Sigmoid colon (tissue), 3 donors: ENCODE measurements around the gene PPARA.

Source experiments
- POLR2A ChIP-seq, 2 donors: fragments of 450-650 bp; IDR thresholded peaks; one replicate each; pipeline ENCODE4 v1.6.1; 2016; ENCODE audit warnings: antibody characterized with exemption in 2 of 2, mild to moderate bottlenecking in 2 of 2, moderate library complexity in 2 of 2
- TF ChIP-seq, protein P1 (sequence below), 4 experiments: fragments of 450-650 bp in 3 of 4; fragments of 200-600 bp in 1 of 4; IDR thresholded peaks; one replicate each; pipeline ENCODE4 v1.5.1; 2016 to 2019; ENCODE audit warnings: antibody characterized with exemption in 4 of 4, mild to moderate bottlenecking in 3 of 4, moderate library complexity in 2 of 4

DNA sequence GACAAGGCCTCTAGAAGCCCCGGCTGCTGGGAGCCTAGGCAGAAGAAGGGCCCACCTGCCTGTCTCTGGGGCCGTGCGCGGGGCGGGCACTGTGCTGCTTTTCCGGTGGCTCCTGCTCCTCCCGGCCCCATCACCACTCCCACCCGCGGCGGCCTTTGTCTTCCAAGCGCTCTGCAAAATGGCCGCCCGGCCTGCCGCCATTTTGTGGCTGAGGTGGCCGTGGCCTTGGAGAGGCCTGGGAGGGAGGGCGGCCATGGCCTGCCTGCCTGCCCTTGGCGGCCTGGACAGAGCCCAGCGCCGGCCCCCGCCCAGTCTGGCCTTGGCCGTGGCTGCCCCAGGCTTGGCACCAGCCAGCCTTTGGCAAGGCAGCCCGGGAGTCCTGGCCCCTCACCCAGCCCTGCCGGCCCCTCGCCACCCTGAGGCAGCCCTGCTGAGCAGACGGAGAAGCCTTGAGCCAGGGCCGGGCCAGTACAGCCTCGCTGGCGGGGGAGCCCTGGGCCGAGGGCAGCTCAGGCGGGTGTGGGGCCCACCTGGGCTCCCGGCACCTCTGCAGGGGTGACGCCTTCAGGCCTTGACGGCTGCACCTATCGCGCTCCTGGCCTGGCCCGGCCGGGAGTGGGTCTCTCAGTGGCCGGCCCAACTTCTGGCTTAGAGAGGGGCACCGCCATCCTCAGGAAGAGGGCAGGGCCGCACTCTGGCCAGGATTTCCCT is 46.0 kb upstream of the PPARA start:
- TF ChIP-seq, protein P1, sequence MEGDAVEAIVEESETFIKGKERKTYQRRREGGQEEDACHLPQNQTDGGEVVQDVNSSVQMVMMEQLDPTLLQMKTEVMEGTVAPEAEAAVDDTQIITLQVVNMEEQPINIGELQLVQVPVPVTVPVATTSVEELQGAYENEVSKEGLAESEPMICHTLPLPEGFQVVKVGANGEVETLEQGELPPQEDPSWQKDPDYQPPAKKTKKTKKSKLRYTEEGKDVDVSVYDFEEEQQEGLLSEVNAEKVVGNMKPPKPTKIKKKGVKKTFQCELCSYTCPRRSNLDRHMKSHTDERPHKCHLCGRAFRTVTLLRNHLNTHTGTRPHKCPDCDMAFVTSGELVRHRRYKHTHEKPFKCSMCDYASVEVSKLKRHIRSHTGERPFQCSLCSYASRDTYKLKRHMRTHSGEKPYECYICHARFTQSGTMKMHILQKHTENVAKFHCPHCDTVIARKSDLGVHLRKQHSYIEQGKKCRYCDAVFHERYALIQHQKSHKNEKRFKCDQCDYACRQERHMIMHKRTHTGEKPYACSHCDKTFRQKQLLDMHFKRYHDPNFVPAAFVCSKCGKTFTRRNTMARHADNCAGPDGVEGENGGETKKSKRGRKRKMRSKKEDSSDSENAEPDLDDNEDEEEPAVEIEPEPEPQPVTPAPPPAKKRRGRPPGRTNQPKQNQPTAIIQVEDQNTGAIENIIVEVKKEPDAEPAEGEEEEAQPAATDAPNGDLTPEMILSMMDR (IDR thresholded peaks at IDR 0.05), result no peak
- TF ChIP-seq POLR2A (IDR thresholded peaks at IDR 0.05), result no peak
